GM15510 (cell line): ENCODE measurements around the gene ZNF600.

ENCODE experiments used
- POLR2A ChIP-seq: IDR thresholded peaks from 3 replicates; pipeline ENCODE4 v1.6.1; 2011; ENCODE audit warnings: borderline replicate concordance; ENCODE audit not compliant: insufficient read length; ENCODE audit errors: extremely low read depth

Gene ZNF600

GRCh38 chr19:52735734-52736133, 50.9 kb downstream of the ZNF600 start:
- TF ChIP-seq POLR2A: no peak

- peak; percentile 85 for TF ChIP-seq POLR2A
Observed at GRCh38 chr19:52734893-52735661, 51.5 kb downstream of the ZNF600 start, which contains the start of gene ZNF611. Gene ZNF611, minus strand, starts transcription at chr19:52735044. Its CDS starts 19,150 bp downstream, at chr19:52715894.

GRCh38 chr19:52734331-52734892, 52.2 kb downstream of the ZNF600 start:
- TF ChIP-seq POLR2A: no peak

GRCh38 chr19:52725528-52725961, 61.0 kb downstream of the ZNF600 start:
- no peak for TF ChIP-seq POLR2A

GRCh38 chr19:52724701-52725514, 61.7 kb downstream of the ZNF600 start:
- TF ChIP-seq POLR2A: no peak

GRCh38 chr19:52722062-52723003, 64.3 kb downstream of the ZNF600 start:
- TF ChIP-seq POLR2A: no peak

GRCh38 chr19:52716522-52716921, 70.1 kb downstream of the ZNF600 start:
- no peak for TF ChIP-seq POLR2A
